Measurements from ENCODE around the gene ZNF239.

DNA sequence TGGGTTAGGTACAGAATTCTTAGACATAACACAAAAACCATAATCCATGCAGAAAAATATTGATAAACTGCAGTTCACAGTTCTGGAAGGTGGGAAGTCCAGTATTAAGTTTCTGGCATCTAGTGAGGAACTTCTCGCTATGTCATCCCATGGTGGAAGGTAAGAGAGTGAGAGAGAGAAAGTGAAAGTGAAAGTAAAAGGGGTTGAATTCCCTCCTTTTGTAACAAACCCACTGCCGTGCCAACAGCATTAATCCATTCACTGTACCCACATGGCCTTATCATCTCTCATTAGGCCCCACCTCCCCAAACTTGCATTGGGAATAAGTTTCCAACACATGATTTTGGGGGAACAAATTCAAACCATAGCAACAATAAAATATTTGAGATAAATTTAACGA, 48.9 kb upstream of the ZNF239 start:
- TF ChIP-seq EZH2 (IDR thresholded peaks at IDR 0.05; ENCODE audit: borderline replicate concordance, low read length), result no peak
- TF ChIP-seq, protein P1, sequence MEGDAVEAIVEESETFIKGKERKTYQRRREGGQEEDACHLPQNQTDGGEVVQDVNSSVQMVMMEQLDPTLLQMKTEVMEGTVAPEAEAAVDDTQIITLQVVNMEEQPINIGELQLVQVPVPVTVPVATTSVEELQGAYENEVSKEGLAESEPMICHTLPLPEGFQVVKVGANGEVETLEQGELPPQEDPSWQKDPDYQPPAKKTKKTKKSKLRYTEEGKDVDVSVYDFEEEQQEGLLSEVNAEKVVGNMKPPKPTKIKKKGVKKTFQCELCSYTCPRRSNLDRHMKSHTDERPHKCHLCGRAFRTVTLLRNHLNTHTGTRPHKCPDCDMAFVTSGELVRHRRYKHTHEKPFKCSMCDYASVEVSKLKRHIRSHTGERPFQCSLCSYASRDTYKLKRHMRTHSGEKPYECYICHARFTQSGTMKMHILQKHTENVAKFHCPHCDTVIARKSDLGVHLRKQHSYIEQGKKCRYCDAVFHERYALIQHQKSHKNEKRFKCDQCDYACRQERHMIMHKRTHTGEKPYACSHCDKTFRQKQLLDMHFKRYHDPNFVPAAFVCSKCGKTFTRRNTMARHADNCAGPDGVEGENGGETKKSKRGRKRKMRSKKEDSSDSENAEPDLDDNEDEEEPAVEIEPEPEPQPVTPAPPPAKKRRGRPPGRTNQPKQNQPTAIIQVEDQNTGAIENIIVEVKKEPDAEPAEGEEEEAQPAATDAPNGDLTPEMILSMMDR (conservative IDR thresholded peaks at IDR 0.05 in 1 of 2, IDR thresholded peaks at IDR 0.05 in 1 of 2; ENCODE audit: extremely low read depth in 1 of 2, insufficient read depth in 1 of 2, low read depth in 1 of 2, low read length in 2 of 2), result no peak
